Immature natural killer cell (primary cell): ENCODE measurements around the gene SP4. TPM values are rescaled to one million over a fixed set of nuclear protein-coding genes. Genes with fewer than 3 reads are reported as not detected.
A peak's percentile ranks its signal among the peaks of the same experiment; 100 is the strongest.

Experiments
- DNase-seq, 3 donors: peaks; one replicate each; pipeline ENCODE4 v3.0.0; 2022; ENCODE audit warnings: mixed read lengths in 1 of 3
- H3K27ac Mint-ChIP-seq, 6 donors: one replicate each; pipeline ENCODE4 v1.8.0; 2020; ENCODE audit warnings: mixed read lengths in 6 of 6, mild to moderate bottlenecking in 5 of 6, inconsistent platforms in 4 of 6, moderate library complexity in 3 of 6
- H3K27me3 Mint-ChIP-seq, 3 donors: one replicate each; pipeline ENCODE4 v1.8.0; 2020 to 2021; ENCODE audit warnings: low read depth in 3 of 3, mild to moderate bottlenecking in 3 of 3, mixed read lengths in 3 of 3, moderate library complexity in 3 of 3, inconsistent platforms in 1 of 3
- H3K36me3 Mint-ChIP-seq, 3 donors: one replicate each; pipeline ENCODE4 v1.8.0; 2020; ENCODE audit warnings: mixed read lengths in 3 of 3, inconsistent platforms in 2 of 3, mild to moderate bottlenecking in 2 of 3
- H3K4me1 Mint-ChIP-seq, 2 donors: one replicate each; pipeline ENCODE4 v1.8.0; 2020; ENCODE audit warnings: inconsistent platforms in 2 of 2, mild to moderate bottlenecking in 2 of 2, mixed read lengths in 2 of 2, moderate library complexity in 1 of 2
- H3K4me3 Mint-ChIP-seq, 5 donors: one replicate each; pipeline ENCODE4 v1.8.0; 2020; ENCODE audit warnings: mild to moderate bottlenecking in 5 of 5, mixed read lengths in 5 of 5, inconsistent platforms in 3 of 5, moderate library complexity in 3 of 5
- H3K9me3 Mint-ChIP-seq, 6 donors: one replicate each; pipeline ENCODE4 v1.8.0; 2020; ENCODE audit warnings: mild to moderate bottlenecking in 6 of 6, mixed read lengths in 6 of 6, inconsistent platforms in 4 of 6, moderate library complexity in 3 of 6
- polyA plus RNA-seq, 3 donors: library from polyadenylated mRNA; unstranded; fragments of 300-500 nt; fragmentation: Illumina TruSeq; gene quantifications; one replicate each; pipeline ENCODE4 v1.2.3, GENCODE V29; 2021

The SP4 gene
- polyA plus RNA-seq, 3 donors from 2014 or later, result 6.2 to 15.3 (median 9.0) TPM

DNA sequence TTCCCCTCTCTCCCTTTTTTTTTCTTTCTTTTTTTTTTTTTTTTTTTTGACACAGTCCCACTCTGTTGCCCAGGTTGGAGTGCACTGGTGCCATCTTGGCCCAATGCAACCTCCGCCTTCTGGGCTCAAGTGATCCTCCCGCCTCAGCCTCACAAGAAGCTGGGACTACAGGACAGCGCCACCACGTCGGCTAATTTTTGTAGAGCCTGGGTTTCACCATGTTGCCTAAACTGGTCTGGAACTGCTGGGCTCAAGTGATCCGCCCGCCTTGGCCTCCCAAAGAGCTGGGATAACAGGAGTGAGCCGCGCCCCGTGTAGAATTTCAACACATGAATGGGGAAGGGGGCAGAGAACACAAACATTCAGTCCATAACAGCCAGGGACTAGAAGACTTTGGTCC is 2.6 kb upstream of the SP4 start:
- Mint-ChIP-seq H3K27me3 (peaks cover 5 to 8% (median 6%) of the 10 kb centered on the region in 3 donors), H3K4me3 (peak overlapping the region in 1 of 5 donors; percentile 18)
- DNase-seq, result no peak

DNA sequence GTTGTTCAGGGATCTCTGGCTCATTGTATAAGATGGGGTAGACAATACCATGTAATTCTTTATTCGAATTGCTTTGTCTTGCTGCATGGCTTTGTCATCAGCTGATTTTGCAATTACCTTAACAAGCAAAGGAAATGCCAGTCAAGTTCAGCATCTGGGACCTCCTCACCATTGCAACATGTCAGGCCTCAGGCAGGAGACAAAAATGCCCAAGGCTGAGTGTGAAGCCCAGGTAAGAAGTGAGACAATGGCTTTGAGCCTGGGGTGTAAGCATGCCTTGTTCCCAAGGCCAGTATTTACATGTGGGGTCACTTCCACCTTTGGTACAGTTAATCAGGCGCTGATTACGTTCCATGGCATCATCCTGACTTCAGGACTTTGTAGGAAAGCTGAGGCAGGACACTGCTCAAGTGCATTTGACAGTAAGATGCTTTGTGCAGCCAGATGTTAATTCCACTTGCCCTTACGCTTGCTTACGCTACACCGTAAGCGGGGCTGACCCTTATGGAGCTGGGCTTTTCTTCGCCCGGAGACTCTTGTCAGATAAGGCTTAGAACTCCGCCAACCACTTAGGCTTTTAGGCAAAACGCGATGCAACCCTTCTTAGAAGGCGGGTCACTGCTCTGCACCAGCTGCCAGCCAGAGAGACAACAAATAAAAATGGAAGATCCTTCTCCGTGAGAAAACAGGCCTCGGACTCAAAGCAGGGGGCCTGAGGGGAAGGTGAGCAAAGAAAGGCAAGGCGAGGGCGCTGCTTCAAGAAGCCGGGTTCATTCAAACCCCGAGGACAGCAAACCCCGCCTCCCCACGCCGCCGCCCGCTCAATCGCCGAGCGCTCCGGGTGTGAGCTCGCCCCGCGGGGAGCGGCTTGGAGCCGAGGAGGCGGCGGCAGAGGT is 1.3 kb upstream of the SP4 start:
- no peak for DNase-seq
- H3K9me3 Mint-ChIP-seq, result no peaks in the 10 kb centered on the region
- H3K27me3 Mint-ChIP-seq, result peaks cover 5 to 8% (median 6%) of the 10 kb centered on the region in 3 donors
- H3K27ac Mint-ChIP-seq, result peak overlapping the region; percentile 65 to 91 (median 82)
- peaks cover 8 to 14% (median 12%) of the 10 kb centered on the region in 3 donors for H3K36me3 Mint-ChIP-seq
- H3K4me1 Mint-ChIP-seq, result peaks cover 41 to 45% of the 10 kb centered on the region in 2 donors
- H3K4me3 Mint-ChIP-seq, result peak overlapping the region; percentile 92 to 99 (median 97)

More for the DNA sequence above, 2.6 kb upstream of the SP4 start:
- Mint-ChIP-seq H3K27ac (no peak overlapping the region), H3K9me3 (no peaks in the 10 kb centered on the region), H3K36me3 (peaks cover 8 to 13% (median 12%) of the 10 kb centered on the region in 3 donors), H3K4me1 (peaks cover 29 to 33% of the 10 kb centered on the region in 2 donors)

DNA sequence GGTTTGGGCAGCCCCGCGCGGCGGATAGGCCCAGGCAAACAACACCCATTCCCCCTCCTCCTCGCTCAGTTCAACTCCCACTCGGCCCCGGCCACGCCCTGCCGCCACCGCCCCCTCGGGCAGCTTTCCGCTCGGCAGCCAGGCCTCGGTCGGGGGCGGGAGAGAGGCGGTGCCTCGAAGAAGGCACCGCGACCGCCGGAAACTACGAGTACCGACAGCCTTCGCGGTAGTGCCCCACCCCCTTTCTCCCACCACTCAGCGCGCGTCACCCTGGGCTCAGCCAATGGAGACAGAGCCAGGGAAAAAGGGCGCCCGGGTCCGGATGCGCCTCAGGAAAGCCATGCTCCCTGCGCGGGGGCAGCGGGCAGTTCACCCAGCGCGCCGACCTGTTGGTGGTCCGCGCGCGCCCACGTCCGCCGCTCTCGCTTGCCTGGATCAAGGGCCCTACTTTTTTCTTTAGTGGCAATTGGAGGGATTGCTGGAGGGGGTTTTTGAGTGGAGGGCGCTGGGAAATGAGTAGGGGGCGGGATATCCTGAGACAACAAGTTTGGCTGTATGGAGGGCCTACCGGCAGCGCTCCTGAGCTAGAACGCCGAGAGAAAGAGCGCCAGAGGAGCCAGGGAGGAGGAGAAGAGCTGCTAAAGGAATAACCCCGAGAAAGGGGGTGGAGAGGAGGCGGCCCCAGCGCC is 557 bp upstream of the SP4 start:
- DNase-seq, result peak; percentile 100
- Mint-ChIP-seq H3K27me3 (peaks cover 5 to 8% (median 6%) of the 10 kb centered on the region in 3 donors), H3K4me1 (peaks cover 48 to 53% of the 10 kb centered on the region in 2 donors), H3K4me3 (peak overlapping the region; percentile 95 to 99 (median 97)), H3K9me3 (no peaks in the 10 kb centered on the region), H3K36me3 (peaks cover 8 to 15% (median 14%) of the 10 kb centered on the region in 3 donors), H3K27ac (peak overlapping the region; percentile 90 to 100 (median 98))

- peak overlapping the region; percentile 96 to 100 (median 99) for H3K4me3 Mint-ChIP-seq
- peaks cover 61 to 66% of the 10 kb centered on the region in 2 donors for H3K4me1 Mint-ChIP-seq
- peaks cover 5 to 8% (median 6%) of the 10 kb centered on the region in 3 donors for H3K27me3 Mint-ChIP-seq
- DNase-seq, result no peak
- H3K9me3 Mint-ChIP-seq, result no peaks in the 10 kb centered on the region
- peaks cover 8 to 15% (median 14%) of the 10 kb centered on the region in 3 donors for H3K36me3 Mint-ChIP-seq
- peak overlapping the region; percentile 90 to 96 (median 94) for H3K27ac Mint-ChIP-seq
These were observed 717 bp downstream of the SP4 start for GRCh38 chr7:21428659-21428941.

GRCh38 chr7:21429021-21429420 is 1.1 kb downstream of the SP4 start:
- Mint-ChIP-seq H3K27me3 (peaks cover 5 to 8% (median 6%) of the 10 kb centered on the region in 3 donors), H3K36me3 (peaks cover 8 to 16% (median 15%) of the 10 kb centered on the region in 3 donors), H3K9me3 (no peaks in the 10 kb centered on the region), H3K4me3 (peak overlapping the region; percentile 96 to 100 (median 99)), H3K27ac (peak overlapping the region; percentile 90 to 96 (median 94)), H3K4me1 (peaks cover 65 to 70% of the 10 kb centered on the region in 2 donors)
- no peak for DNase-seq

- no peak for DNase-seq
- Mint-ChIP-seq H3K27me3 (peaks cover 5 to 8% (median 6%) of the 10 kb centered on the region in 3 donors), H3K9me3 (no peaks in the 10 kb centered on the region), H3K36me3 (peaks cover 11 to 22% (median 18%) of the 10 kb centered on the region in 3 donors), H3K27ac (peak overlapping the region; percentile 17 to 95 (median 33)), H3K4me1 (peaks cover 72 to 80% of the 10 kb centered on the region in 2 donors), H3K4me3 (peak overlapping the region; percentile 96 to 100 (median 99))
These were observed 2.1 kb downstream of the SP4 start for GRCh38 chr7:21429786-21430574.

- Mint-ChIP-seq H3K36me3 (peaks cover 11 to 24% (median 18%) of the 10 kb centered on the region in 3 donors), H3K9me3 (no peaks in the 10 kb centered on the region), H3K27me3 (peaks cover 5 to 8% (median 6%) of the 10 kb centered on the region in 3 donors), H3K27ac (peak overlapping the region in 4 of 6 donors; percentile 17 to 23 (median 19)), H3K4me1 (peaks cover 75 to 86% of the 10 kb centered on the region in 2 donors), H3K4me3 (peak overlapping the region; percentile 77 to 100 (median 99))
- DNase-seq, result no peak
These were observed 2.7 kb downstream of the SP4 start for GRCh38 chr7:21430575-21430954.

GRCh38 chr7:21443149-21443841 is 15.4 kb downstream of the SP4 start:
- Mint-ChIP-seq H3K9me3 (no peaks in the 10 kb centered on the region), H3K4me1 (peaks cover 59 to 93% of the 10 kb centered on the region in 2 donors), H3K27me3 (no peaks in the 10 kb centered on the region), H3K27ac (peak overlapping the region in 4 of 6 donors; percentile 36 to 65 (median 55)), H3K36me3 (peaks cover 17 to 23% (median 21%) of the 10 kb centered on the region in 3 donors), H3K4me3 (peak overlapping the region in 2 of 5 donors; percentile 3 to 23)
- no peak for DNase-seq

- peaks cover 0 to 5% (median under 1%) of the 10 kb centered on the region in 6 donors for H3K9me3 Mint-ChIP-seq
- no peaks in the 10 kb centered on the region for H3K27me3 Mint-ChIP-seq
- H3K27ac Mint-ChIP-seq, result peak overlapping the region in 1 of 6 donors; percentile 42
- H3K4me1 Mint-ChIP-seq, result peaks cover 58 to 90% of the 10 kb centered on the region in 2 donors
- H3K36me3 Mint-ChIP-seq, result peaks cover 7 to 30% (median 8%) of the 10 kb centered on the region in 3 donors
- no peak overlapping the region for H3K4me3 Mint-ChIP-seq
- DNase-seq, result no peak
These were observed 21.1 kb downstream of the SP4 start for GRCh38 chr7:21448974-21449373.

DNA sequence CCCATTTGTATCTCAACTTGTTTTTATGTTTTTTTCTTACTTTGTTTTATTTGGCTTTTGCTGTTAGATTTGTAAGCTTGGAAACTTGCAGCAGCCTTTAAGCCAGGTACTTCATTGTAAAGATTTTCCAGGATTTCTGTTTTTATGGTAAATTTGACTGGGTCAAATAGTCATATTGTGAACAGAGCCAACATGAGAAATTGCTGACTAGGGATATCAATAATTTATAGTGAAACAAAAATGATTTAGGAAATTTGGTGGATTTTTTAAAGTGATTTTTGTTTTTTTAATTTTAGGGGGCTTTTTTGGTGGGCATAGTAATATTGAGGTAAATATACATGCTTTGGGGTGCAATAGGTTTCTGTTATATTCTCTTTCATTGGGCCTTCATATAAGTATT is 22.2 kb downstream of the SP4 start:
- Mint-ChIP-seq H3K4me3 (no peak overlapping the region), H3K36me3 (peaks cover 16 to 41% (median 16%) of the 10 kb centered on the region in 3 donors), H3K9me3 (peaks cover 0 to 9% (median 2%) of the 10 kb centered on the region in 6 donors), H3K27ac (no peak overlapping the region), H3K27me3 (no peaks in the 10 kb centered on the region), H3K4me1 (peaks cover 50 to 89% of the 10 kb centered on the region in 2 donors)
- no peak for DNase-seq

DNA sequence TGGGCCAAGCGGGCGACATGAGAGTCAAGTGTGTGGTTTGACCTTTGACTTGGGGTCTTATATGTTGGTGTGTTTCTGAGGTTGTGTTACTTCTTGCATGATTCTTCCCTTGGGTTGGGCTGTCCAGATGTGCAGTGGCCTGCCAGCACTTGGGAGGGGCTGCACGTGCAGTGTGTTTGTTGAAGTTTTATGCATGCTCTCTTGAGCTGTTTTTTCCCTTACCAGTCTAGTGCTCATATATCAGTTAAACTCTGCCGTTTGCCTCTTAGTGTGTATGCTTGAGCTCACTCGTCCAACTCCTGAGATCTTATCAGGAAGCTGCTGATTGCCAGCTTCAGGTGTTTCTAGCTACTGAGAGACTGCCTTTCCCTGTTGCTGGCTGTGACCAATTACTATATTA is 23.1 kb downstream of the SP4 start:
- DNase-seq, result no peak
- Mint-ChIP-seq H3K27ac (peak overlapping the region in 3 of 6 donors; percentile 7 to 58 (median 42)), H3K9me3 (peaks cover 0 to 9% (median 2%) of the 10 kb centered on the region in 6 donors), H3K27me3 (no peaks in the 10 kb centered on the region), H3K4me3 (peak overlapping the region in 1 of 5 donors; percentile 2), H3K4me1 (peaks cover 48 to 90% of the 10 kb centered on the region in 2 donors), H3K36me3 (peaks cover 21 to 48% (median 22%) of the 10 kb centered on the region in 3 donors)

DNA sequence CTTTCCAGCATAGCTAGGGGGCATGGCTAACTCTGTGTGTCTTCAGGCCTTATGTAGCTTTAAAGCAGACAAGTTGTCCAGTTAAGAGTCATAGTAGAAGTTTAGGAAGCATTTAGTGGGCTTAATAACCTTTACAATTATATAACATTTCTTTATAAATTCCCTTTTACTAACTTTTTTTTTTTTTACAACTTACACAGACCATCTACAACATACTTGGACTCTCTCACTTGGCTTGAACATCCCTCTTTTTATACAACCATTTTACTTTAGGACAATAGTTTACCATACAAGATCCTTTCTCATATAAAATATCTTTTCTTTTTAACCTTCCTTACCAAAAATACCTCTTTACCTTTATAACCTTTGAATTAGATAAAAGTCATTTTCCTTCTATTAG is 26.3 kb downstream of the SP4 start:
- DNase-seq, result no peak
- H3K36me3 Mint-ChIP-seq, result peaks cover 29 to 66% (median 29%) of the 10 kb centered on the region in 3 donors
- H3K27me3 Mint-ChIP-seq, result peaks cover 0 to 2% (median 0%) of the 10 kb centered on the region in 3 donors
- peaks cover 46 to 92% of the 10 kb centered on the region in 2 donors for H3K4me1 Mint-ChIP-seq
- no peak overlapping the region for H3K27ac Mint-ChIP-seq
- H3K4me3 Mint-ChIP-seq, result no peak overlapping the region
- peaks cover 0 to 9% (median 2%) of the 10 kb centered on the region in 6 donors for H3K9me3 Mint-ChIP-seq
